Measurements from ENCODE around the gene CCDC106. TPM values are rescaled to one million over a fixed set of nuclear protein-coding genes. Genes with fewer than 3 reads are reported as not detected.

Gene CCDC106
- total RNA-seq, 1 experiment from 2014 or later = 21.1 TPM

DNA sequence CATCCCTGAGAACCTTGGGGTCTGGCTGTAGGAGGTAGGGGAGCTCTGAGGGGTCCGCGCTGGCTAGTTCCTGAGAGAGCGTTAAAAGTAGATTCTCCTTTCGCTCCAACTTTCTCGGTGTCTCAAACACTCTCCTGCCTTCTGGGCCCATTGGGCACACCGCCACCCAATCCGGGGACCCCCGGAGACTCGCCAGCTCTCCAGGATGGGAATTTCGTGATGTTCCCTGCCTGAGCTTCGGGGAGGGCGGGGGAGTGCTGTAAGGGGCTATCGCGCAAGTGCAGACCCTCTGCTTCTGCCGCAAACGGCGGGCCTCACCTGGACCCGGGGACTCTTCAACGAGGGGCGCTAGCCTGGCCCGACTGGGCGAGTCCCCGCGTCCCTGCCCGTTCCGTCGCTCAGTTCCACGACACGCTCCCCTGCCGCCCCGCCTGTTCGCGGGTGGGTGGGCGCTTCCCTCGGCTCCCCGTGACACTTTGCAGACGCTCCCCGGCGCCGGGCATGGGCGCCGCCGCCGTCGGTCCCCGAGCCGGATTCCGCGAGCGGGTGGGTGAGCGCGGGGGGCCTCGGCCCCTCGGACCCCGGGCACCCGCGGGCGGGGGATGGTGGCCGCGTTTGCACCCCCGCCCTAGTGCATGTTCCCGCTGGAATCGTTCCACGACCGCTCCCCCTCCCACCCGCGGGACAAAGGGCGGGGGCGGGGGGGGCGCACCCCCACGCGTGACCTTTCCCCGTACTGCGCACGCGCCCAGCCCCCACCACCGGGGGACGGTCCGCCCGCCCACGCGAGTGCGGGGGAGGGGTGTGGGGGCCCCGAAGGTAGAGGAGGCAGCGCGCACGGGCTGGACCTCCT is at the start of gene CCDC106 (continued):
- TF ChIP-seq, protein P1, sequence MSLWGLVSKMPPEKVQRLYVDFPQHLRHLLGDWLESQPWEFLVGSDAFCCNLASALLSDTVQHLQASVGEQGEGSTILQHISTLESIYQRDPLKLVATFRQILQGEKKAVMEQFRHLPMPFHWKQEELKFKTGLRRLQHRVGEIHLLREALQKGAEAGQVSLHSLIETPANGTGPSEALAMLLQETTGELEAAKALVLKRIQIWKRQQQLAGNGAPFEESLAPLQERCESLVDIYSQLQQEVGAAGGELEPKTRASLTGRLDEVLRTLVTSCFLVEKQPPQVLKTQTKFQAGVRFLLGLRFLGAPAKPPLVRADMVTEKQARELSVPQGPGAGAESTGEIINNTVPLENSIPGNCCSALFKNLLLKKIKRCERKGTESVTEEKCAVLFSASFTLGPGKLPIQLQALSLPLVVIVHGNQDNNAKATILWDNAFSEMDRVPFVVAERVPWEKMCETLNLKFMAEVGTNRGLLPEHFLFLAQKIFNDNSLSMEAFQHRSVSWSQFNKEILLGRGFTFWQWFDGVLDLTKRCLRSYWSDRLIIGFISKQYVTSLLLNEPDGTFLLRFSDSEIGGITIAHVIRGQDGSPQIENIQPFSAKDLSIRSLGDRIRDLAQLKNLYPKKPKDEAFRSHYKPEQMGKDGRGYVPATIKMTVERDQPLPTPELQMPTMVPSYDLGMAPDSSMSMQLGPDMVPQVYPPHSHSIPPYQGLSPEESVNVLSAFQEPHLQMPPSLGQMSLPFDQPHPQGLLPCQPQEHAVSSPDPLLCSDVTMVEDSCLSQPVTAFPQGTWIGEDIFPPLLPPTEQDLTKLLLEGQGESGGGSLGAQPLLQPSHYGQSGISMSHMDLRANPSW (CRISPR knock-in tag; conservative IDR thresholded peaks at IDR 0.05; ENCODE audit: low read depth) = no peak
- TF ChIP-seq E2F1 (CRISPR knock-in tag; IDR thresholded peaks at IDR 0.05) (no peak), ZNF671 (CRISPR knock-in tag; IDR thresholded peaks at IDR 0.05) (no peak), TEAD4 (CRISPR knock-in tag; IDR thresholded peaks at IDR 0.05) (0 out of 2 replicates have a peak, but pooled peaks have one; percentile 39), NFE2L1 (CRISPR knock-in tag; IDR thresholded peaks at IDR 0.05) (no peak), E2F5 (CRISPR knock-in tag; IDR thresholded peaks at IDR 0.05) (no peak), ZNF138 (CRISPR knock-in tag; conservative IDR thresholded peaks at IDR 0.05) (no peak), MLX (CRISPR knock-in tag; IDR thresholded peaks at IDR 0.05) (no peak), FOXP4 (CRISPR knock-in tag; IDR thresholded peaks at IDR 0.05) (peak; percentile 87)
- TF ChIP-seq, protein P2, sequence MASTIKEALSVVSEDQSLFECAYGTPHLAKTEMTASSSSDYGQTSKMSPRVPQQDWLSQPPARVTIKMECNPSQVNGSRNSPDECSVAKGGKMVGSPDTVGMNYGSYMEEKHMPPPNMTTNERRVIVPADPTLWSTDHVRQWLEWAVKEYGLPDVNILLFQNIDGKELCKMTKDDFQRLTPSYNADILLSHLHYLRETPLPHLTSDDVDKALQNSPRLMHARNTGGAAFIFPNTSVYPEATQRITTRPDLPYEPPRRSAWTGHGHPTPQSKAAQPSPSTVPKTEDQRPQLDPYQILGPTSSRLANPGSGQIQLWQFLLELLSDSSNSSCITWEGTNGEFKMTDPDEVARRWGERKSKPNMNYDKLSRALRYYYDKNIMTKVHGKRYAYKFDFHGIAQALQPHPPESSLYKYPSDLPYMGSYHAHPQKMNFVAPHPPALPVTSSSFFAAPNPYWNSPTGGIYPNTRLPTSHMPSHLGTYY (CRISPR knock-in tag; IDR thresholded peaks at IDR 0.05) = no peak
- TF ChIP-seq, protein P3, sequence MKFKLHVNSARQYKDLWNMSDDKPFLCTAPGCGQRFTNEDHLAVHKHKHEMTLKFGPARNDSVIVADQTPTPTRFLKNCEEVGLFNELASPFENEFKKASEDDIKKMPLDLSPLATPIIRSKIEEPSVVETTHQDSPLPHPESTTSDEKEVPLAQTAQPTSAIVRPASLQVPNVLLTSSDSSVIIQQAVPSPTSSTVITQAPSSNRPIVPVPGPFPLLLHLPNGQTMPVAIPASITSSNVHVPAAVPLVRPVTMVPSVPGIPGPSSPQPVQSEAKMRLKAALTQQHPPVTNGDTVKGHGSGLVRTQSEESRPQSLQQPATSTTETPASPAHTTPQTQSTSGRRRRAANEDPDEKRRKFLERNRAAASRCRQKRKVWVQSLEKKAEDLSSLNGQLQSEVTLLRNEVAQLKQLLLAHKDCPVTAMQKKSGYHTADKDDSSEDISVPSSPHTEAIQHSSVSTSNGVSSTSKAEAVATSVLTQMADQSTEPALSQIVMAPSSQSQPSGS (CRISPR knock-in tag; IDR thresholded peaks at IDR 0.05; ENCODE audit: borderline replicate concordance, low read depth) = no peak

GRCh38 chr19:55598719-55599467 is 49.1 kb upstream of the CCDC106 start:
- Mint-ChIP-seq H3K4me1 (peaks cover 29% of the 10 kb centered on the region), H3K36me3 (peaks cover 23% of the 10 kb centered on the region), H3K4me3 (peak overlapping the region; percentile 98), H3K9me3 (no peaks in the 10 kb centered on the region), H3K27ac (peak overlapping the region; percentile 100), H3K27me3 (ENCODE audit: low read depth) (no peaks in the 10 kb centered on the region; the same call in 1 of the 2 replicates)
- TF ChIP-seq ZNF219 (CRISPR knock-in tag; IDR thresholded peaks at IDR 0.05; ENCODE audit: borderline replicate concordance) (no peak), ZNF138 (CRISPR knock-in tag; conservative IDR thresholded peaks at IDR 0.05) (no peak), TEAD4 (CRISPR knock-in tag; IDR thresholded peaks at IDR 0.05) (no peak), ZNF121 (CRISPR knock-in tag; IDR thresholded peaks at IDR 0.05) (no peak), ZNF423 (CRISPR knock-in tag; IDR thresholded peaks at IDR 0.05) (peak; percentile 42; the same call in 1 of the 2 replicates), ZNF416 (CRISPR knock-in tag; IDR thresholded peaks at IDR 0.05) (0 out of 2 replicates have a peak, but pooled peaks have one; percentile 63), ELF4 (CRISPR knock-in tag; IDR thresholded peaks at IDR 0.05; ENCODE audit: low read depth) (no peak), ZNF263 (CRISPR knock-in tag; IDR thresholded peaks at IDR 0.05; ENCODE audit: low read depth) (peak; percentile 40; the same call in 1 of the 2 replicates), ZNF671 (CRISPR knock-in tag; IDR thresholded peaks at IDR 0.05) (no peak)
- TF ChIP-seq, protein P4, sequence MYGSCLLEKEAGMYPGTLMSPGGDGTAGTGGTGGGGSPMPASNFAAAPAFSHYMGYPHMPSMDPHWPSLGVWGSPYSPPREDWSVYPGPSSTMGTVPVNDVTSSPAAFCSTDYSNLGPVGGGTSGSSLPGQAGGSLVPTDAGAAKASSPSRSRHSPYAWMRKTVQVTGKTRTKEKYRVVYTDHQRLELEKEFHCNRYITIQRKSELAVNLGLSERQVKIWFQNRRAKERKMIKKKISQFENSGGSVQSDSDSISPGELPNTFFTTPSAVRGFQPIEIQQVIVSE (CRISPR knock-in tag; IDR thresholded peaks at IDR 0.05; ENCODE audit: borderline replicate concordance) = no peak
- ATAC-seq = peak; percentile 78
- ChIA-PET CTCF (interaction anchor here (0.6 to 3.0 kb wide), 22 partner anchors 7 to 573 kb away, joined by 3 to 17 read pairs (median 4); partner anchors contain the start of genes HSPBP1, NAT14, ZNF579 and ZNF784), POLR2A (interaction anchor here (0.6 to 2.1 kb wide), 18 partner anchors 9 to 260 kb away, joined by 3 to 17 read pairs (median 4); partner anchors contain the start of genes KMT5C, U2AF2, UBE2S and ZNF628)
- DNase-seq (ENCODE audit: low spot score) = peak; percentile 98

Measured in WTC11 (cell line).